Astrocyte (in vitro differentiated cells and primary cell): ENCODE data around the gene MYH3.

Source experiments
- CTCF ChIP-seq: IDR thresholded peaks from 2 replicates; pipeline ENCODE4 v1.5.1; 2011; ENCODE audit warnings: low read depth, mild to moderate bottlenecking, inconsistent platforms, low read length, moderate library complexity; ENCODE audit not compliant: insufficient read depth
- EZH2 ChIP-seq: IDR thresholded peaks from 2 replicates; pipeline ENCODE4 v1.6.1; 2012; ENCODE audit warnings: mild to moderate bottlenecking, low read length, inconsistent platforms; ENCODE audit not compliant: insufficient read depth

- TF ChIP-seq CTCF (no peak), EZH2 (no peak)
Measured at GRCh38 chr17:10579270-10579669, 77.8 kb downstream of the MYH3 start.
